NCI-H510A treated with DMSO at 0.1 percent for 48 hours (cell line): ENCODE results near the gene GNE.
"Not testable (repeated sequence)": the region's sequence is repeated elsewhere in the genome, so short reads cannot be mapped to it uniquely, and the experiment has no call there.

Source experiments
- DNase-seq: peaks from one replicate; lab custom pipeline; 2025; lab: John Stamatoyannopoulos, UW

Gene GNE

GRCh38 chr9:36258208-36258995, at the start of gene GNE:
TSS of gene GNE (minus strand) at chr9:36258448. CDS start at chr9:36249355, 9,093 bp downstream.
- peak; percentile 20 for DNase-seq

- DNase-seq: no peak
These were observed 48.4 kb upstream of the GNE start for GRCh38 chr9:36306471-36307306.

GRCh38 chr9:36304366-36304765, 46.1 kb upstream of the GNE start:
- not testable (repeated sequence) for DNase-seq

- DNase-seq: no peak
These were observed 43.0 kb upstream of the GNE start for GRCh38 chr9:36301227-36301626.

GRCh38 chr9:36298566-36298965, 40.3 kb upstream of the GNE start:
- no peak for DNase-seq

GRCh38 chr9:36297798-36298197, 39.5 kb upstream of the GNE start:
- no peak for DNase-seq

GRCh38 chr9:36294996-36295395, 36.7 kb upstream of the GNE start:
- not testable (repeated sequence) for DNase-seq

- no peak for DNase-seq
These were observed 35.7 kb upstream of the GNE start for GRCh38 chr9:36293918-36294317.

GRCh38 chr9:36293171-36293570, 34.9 kb upstream of the GNE start:
- no peak for DNase-seq

- DNase-seq: no peak
These were observed 34.4 kb upstream of the GNE start for GRCh38 chr9:36292641-36293040.

- no peak for DNase-seq
These were observed 32.7 kb upstream of the GNE start for GRCh38 chr9:36290996-36291395.

- no peak for DNase-seq
These were observed 31.7 kb upstream of the GNE start for GRCh38 chr9:36289836-36290435.

GRCh38 chr9:36288070-36288469, 29.8 kb upstream of the GNE start:
- no peak for DNase-seq

- no peak for DNase-seq
These were observed 28.1 kb upstream of the GNE start for GRCh38 chr9:36286388-36286787.

- no peak for DNase-seq
These were observed 26.0 kb upstream of the GNE start for GRCh38 chr9:36284226-36284625.

GRCh38 chr9:36282275-36282674, 24.0 kb upstream of the GNE start:
- DNase-seq: no peak

- no peak for DNase-seq
These were observed 22.7 kb upstream of the GNE start for GRCh38 chr9:36280989-36281388.

- DNase-seq: no peak
These were observed 20.0 kb upstream of the GNE start for GRCh38 chr9:36278243-36278642.

GRCh38 chr9:36276781-36277181, 18.5 kb upstream of the GNE start:
- DNase-seq: no peak

- DNase-seq: no peak
These were observed 18.0 kb upstream of the GNE start for GRCh38 chr9:36276254-36276653.

GRCh38 chr9:36275060-36275459, 16.8 kb upstream of the GNE start:
- DNase-seq: no peak

- not testable (repeated sequence) for DNase-seq
These were observed 15.1 kb upstream of the GNE start for GRCh38 chr9:36273354-36273753.

- no peak for DNase-seq
These were observed 9.8 kb upstream of the GNE start for GRCh38 chr9:36268007-36268427.
